HG03175 (cell line): ENCODE measurements around the gene ZNF639.

Experiments used
- ATAC-seq: cut with Tn5 transposase; IDR thresholded peaks from one replicate; pipeline ENCODE4 v1.9.1; 2021; ENCODE audit warnings: mild to moderate bottlenecking, moderate library complexity; ENCODE audit not compliant: unreplicated experiment

The ZNF639 gene

DNA sequence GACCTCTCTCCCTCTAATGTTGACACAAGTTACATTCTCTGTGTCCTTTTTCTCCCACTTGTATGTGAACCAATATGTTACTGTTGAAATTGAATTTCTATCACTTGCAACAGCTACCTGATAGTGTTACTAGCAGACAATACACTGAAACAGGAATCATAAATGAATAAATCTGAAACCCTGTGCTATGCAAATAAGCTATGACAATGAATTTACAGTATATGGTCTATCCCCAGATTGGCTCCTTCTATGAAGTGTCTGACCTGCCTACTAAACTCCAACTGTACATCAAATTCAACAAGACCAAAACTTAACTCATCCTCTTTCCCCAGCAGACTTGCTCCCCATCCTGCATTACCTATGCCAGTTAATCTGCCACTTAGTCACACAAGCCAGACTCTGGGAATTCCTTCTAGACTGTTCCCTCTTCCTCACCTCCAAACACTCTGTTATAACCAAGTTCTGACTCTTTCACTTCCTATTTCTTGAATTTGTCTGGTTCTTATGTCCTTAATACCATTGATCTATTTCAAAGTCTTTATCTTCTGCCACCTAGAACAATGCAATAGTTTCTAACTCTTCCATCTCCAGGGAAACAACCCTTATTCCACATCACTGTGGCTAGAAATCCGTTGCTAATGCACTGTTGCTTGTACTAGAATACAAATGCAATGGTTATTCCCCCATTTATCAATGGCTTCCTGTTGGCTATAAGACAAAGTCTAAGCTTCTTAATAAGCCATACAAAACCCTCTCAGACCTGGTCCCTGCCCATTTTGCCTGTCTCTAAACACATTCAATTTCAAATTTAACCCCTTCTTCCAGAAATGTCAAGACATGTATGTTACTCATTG, 13.4 kb upstream of the ZNF639 start:
- ATAC-seq: peak; percentile 96

- no peak for ATAC-seq
Observed at GRCh38 chr3:179318876-179319275, 4.0 kb upstream of the ZNF639 start.

DNA sequence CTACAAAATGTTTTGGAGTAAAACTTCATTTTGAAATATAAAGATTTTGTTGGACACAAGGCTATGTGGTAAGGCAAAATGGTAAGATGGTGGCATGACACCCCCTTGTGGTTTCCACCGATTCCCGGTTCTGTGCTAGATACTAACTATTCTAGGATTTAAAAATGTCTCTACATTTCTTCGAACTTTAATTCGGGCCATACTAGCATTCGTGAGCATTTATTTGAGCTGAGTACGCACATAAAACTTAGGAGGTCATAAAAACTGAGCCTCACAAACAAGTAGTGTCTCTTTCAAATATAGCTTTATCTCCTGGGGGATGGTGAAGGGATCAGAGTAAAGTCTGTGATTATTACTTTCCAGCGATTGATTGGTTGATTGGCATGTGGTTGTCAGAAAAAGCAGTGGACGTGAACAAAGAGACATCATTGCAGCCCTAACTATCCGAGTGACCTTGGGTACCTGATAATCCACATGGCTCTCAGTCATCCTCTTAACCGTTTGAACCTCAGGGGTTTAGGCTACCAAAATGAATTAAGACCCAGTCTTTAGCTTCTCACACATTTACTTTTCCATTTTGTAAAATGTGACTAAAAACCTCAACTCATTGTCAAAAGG, 1.1 kb upstream of the ZNF639 start:
- no peak for ATAC-seq

- peak; percentile 40 for ATAC-seq
Observed at GRCh38 chr3:179323197-179324110, 623 bp downstream of the ZNF639 start.

DNA sequence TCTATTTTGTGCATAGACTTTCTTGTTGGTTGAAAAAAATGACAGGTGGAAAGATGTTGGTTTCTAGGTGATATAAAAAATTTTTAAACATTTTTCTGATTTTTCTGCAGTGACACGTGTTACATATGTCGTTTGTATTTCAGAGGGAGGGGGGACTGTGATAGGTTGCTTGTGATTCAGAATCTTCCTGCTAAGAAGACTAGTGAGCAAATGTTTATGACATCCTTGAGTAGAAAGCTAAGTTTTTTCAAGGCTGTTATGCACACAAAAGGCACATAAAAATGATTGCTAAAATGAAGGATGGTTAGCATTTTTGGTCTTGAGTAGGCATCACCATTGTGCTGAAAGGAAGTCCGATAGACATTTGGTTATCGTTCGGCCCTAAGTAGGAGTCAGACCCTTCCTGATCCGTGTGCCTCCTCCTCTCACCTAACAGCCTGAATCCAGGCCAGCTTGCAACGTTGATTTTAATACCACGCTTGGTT, 1.5 kb downstream of the ZNF639 start:
- no peak for ATAC-seq

GRCh38 chr3:179330438-179330837, 7.6 kb downstream of the ZNF639 start:
- ATAC-seq: no peak

DNA sequence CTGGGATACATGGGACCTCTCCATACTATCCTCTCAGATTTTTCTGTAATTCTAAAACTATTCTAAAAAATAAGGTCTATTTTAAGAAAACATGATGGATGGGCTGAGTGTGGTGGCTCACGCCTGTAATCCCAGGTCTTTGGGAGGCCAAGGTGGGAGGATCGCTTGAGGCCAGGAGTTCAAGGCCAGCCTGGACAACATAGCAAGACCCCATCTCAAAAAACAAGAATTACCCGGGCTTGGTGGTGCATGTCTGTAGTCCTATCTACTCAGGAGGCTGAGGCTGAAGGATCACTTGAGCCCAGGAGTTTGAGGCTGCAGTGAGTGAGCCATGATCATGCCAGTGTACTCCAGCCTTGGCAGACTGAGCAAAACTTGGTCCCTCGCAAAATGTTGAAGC, 9.4 kb downstream of the ZNF639 start:
- no peak for ATAC-seq

GRCh38 chr3:179333084-179333483, 10.3 kb downstream of the ZNF639 start:
- no peak for ATAC-seq

DNA sequence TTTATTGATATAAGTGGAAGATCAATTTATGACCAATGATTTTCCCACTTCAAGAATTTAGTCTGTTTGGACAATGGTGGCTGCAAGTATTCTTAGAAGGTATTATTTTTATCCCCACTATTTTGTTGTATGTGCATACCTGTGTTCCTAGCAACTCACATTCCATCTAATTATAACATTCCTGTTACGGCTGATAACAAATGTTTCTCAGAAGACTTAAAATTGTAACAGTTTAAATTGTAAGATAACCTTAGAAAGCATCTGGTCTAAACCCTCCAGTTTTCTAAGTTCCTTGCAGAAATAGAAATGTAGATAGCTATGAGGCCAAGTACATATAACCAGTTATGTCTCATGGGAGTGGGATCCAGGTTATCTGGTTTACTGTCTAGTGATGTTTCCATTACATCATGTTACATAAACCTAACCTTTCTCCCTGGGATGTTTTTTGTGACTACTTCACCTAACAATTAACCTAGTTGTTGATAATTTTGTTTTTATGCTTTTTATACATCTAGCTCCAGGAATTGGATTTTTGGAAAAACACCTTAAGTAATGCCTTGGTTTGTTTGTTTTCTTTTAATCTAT, 13.6 kb downstream of the ZNF639 start:
- no peak for ATAC-seq

DNA sequence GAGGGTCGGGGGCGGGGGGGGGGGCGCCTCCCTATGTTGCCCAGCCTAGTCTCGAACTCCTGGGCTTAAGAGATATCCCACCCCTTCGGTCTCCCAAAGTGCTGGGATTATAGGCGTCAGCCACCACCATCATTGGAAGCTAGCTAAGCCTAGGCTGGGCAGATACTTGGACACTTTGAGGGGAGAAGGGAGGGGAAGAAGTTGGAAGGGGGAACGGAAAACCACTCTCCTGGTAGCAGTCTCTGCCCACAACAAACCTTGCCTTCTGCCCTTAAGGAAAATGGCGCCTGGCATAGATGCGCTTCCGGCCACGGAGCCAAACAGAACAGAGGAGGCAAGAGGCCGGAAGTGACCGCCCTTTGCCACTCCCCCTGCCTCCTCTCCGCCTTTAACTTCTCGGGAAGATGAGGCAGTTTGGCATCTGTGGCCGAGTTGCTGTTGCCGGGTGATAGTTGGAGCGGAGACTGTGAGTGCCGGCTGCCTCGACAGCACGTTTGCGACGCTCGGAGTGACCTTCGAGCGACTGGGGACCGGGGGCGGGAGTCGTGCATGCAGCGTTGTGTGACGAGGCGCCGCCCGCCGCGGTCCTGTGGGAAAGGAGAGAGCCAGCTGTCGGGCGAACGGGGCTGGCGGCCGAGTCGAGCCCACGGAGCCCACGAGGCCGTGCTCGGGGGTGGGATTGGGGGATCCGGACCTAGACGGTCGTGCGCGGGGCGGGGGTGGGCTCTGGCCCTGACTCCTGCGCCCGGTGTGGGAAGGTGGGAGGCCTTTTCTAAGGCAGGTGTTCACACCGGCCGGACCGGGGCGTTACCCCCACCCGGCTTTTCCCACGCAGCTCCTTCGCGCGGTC, 24.7 kb downstream of the ZNF639 start, which contains the start of gene MFN1:
Gene MFN1, plus strand, starts transcription at position 365 of the 850 bp plus-strand sequence. CDS start 1,143 bp downstream, outside the sequence.
- ATAC-seq: peak; percentile 93

DNA sequence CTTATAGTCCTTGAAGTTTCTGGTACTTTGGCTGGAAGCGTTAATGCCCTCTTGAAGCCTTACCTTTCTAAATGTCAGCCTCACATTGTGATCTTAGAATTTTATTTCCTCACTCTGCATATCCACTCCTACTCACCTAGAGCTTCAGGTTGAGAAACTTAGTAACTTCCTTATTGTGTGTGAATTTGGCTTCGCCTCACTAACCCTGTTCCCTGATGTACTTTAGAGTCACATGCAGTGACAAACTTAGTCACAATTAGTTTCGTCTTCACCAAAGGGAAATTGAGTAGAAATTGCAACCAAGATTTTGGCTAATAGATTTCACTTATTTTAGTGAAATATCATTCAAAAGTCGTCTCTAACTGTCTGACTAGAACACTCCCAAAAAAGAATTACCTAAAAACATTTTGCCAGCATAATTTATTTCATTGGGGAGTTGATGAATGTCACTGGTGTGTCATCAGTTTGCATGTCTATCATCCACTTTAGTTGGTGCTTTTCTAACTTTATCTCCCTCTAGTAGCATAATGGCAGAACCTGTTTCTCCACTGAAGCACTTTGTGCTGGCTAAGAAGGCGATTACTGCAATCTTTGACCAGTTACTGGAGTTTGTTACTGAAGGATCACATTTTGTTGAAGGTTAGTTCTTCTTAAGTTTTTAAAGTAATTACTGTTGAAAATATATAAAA, 25.6 kb downstream of the ZNF639 start:
- ATAC-seq: peak; percentile 66

- ATAC-seq: no peak
Observed at GRCh38 chr3:179355996-179356395, 33.2 kb downstream of the ZNF639 start.

GRCh38 chr3:179363332-179363731, 40.5 kb downstream of the ZNF639 start:
- no peak for ATAC-seq

- no peak for ATAC-seq
Observed at GRCh38 chr3:179369621-179370020, 46.8 kb downstream of the ZNF639 start.

GRCh38 chr3:179373938-179374337, 51.1 kb downstream of the ZNF639 start:
- ATAC-seq: no peak

DNA sequence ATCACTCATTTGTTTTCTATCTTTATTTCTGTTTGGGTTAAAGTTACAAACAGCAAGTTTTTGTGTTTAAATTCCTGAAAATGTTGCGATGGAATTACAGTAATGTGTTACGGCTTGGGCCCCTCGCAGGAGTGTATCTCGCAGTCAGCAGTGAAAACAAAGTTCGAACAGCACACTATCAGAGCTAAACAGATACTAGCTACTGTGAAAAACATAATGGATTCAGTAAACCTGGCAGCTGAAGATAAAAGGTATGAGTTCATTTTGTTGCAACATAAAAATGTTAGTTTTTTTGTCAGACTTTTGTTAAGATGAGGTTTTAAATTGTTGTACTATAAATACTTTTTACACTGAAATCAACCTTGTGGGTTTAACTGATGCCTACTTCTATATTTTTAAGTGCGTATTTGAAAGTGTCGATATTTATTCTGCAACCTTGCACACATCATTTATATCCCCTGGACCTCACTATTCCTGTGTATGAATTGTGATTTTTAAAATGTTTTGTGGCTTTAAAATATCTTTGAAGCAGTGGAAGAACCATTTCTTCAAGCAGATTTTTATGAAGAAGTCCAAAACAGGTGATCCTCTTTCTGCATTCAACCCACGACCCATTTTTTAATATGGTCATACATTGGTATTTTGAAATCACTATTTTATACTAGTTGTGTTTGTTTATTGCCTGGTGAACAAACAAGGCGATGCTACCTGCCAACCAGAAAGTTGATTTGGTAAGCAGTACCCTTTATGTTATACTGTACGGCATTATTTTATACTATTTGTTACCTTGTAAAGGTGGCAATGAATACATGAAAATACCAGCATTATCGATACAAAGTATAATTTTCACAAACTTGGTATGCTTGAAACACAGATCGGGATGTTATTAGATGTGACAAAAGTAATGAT, 52.5 kb downstream of the ZNF639 start:
- no peak for ATAC-seq

DNA sequence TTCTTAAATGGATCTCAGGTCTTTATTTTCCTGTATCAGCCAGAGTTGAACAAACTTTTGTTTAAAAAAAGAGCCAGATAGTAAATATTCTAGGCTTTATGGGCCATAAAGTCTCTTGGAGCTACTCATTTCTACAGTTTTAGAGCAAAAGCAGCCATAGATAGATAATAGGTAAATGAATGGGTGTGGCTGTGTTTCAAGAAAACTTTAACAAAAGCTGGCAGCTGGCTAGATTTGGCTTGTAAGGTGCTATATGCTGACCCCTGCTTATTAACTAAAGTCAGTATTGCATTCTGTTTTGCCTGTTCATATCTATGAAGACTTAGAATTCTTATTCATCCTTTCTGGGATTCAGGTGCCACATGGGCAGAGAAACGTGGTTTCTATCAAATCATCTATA, 53.6 kb downstream of the ZNF639 start:
- no peak for ATAC-seq
